M059J (cell line): ENCODE results near the gene LAMA2. TPM values are rescaled to one million over a fixed set of nuclear protein-coding genes. Genes with fewer than 3 reads are reported as not detected.
"Not testable (repeated sequence)": the region's sequence is repeated elsewhere in the genome, so short reads cannot be mapped to it uniquely, and the experiment has no call there.

Experiments
- DNase-seq: peaks from one replicate; pipeline ENCODE4 v3.0.0-alpha.2; 2012; ENCODE audit warnings: low read depth
- total RNA-seq: library from RNA; depleted of rRNA; stranded (reverse); fragments of >200 nt; shearing (Covaris generic); gene quantifications from 2 replicates; pipeline ENCODE4 v1.2.3, GENCODE V29; 2014

LAMA2 gene
- total RNA-seq, 1 experiment from 2014 or later, result 3.8 TPM

DNA sequence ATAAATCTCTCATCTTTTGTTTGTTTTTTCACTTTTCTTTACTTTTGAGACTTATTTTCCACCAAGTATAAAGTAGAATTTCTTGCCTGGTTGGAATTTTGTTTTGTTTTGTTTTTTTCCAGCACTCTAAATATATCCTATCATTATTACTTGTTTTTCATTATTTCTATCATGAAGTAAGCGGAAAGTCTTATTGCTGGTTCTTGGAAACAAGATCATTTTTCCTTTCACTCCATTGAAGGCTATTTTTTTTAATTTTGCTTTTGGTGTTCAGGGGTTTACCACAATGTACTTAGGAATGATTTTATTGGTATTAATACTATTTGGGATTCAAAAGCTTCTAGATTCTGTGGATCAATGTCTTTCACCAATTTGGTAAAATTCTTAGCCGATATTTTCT lies 190.1 kb downstream of the LAMA2 start:
- DNase-seq, result no peak

DNA sequence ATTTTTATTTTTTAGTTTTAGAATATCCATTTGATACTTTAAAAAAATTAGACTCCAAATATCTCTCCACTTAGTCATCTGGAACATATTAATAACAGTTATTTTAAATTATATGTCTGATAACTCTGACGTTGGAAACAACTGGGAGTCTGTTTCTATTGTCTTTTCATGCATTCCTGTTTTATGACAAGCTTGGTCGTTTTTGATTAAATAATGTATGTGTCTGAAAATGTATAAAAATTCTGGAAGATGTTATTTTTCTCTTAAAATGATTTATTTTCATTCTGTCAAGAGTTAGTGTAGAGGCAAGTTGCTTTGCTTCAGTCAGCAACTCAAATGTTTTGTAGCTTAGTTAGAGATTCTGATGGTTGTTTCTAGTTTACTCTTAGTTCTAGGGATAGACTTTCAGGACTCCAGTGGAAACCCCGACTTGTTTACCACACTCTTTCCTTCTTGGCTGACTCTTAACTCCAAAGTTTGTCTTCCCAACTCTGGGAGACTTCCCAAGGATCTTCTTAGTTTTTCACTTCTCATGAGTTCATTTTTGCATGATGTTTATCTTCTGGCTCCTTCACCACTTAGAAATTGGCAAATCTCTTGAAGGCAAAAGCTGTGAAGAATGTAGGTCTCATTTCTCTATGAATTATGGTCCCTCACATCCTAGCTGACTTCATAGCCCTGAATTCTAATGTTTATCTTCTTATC lies 190.9 kb downstream of the LAMA2 start:
- no peak for DNase-seq

DNA sequence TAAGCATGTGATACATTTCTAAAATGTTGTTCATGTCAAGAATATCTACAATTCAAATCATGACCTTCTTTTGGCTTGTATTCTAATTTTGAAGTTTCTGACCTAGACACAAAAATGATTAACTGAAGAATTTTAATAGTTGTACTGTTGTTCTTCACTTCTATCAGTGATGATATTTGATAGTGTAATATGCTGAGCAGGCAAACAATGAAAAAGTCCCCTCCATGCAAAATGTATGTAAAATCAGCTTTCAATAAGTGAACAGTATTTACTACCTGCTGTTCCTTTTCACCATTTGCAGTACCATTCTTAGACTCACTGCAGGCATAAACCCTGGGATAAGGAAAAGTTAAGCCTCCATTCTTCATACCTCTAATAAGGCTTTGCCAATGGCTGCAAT lies 201.5 kb downstream of the LAMA2 start:
- no peak for DNase-seq

DNA sequence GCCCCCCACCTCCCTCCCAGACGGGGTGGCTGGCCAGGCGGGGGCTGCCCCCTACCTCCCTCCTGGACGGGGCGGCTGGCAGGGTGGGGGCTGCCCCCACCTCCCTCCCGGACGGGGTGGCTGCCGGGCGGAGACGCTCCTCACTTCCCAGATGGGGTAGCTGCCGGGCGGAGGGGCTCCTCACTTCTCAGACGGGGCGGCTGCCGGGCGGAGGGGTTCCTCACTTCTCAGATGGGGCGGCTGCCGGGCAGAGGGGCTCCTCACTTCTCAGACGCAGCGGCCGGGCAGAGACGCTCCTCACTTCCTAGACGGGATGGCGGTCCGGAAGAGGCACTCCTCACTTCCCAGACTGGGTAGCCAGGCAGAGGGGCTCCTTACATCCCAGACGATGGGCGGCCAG lies 205.5 kb downstream of the LAMA2 start:
- DNase-seq, result not testable (repeated sequence)

DNA sequence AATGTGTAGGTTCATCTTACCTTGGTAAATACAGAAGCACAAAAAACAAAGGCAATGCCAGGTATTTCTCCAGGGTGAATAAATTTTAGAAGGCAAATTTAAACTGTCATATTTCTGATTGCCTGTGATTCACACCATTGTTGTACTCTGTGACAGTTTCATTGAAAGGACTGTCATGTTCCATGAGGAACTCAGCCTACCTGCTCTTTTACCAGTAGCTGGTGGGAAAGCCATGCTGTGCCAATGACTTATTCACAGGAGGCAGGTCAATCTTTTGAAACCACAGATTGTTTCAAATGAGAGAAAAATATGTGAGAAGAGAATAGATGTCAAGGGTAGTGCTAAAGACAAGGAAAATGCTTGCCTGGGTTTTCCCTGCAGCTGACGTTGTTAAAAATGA lies 206.4 kb downstream of the LAMA2 start:
- DNase-seq, result no peak

DNA sequence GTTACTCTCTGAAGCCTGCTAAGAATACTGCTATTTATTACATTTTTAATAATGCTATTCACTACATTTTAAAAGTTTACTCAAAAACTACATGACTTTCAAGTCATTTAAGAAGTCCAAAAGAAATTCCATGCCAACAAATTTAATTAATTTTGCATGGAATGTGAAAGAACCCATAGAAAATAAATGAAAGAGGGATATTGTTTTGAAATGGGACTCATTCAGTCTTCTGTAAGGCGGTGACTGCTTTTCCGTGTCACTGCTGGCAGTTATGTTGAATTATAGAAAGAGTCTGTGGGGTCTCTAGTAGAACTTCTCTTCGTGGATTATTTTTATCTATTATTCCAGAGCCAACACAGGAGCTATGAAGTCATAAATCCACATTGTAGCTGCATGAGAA lies 211.2 kb downstream of the LAMA2 start:
- DNase-seq, result no peak

DNA sequence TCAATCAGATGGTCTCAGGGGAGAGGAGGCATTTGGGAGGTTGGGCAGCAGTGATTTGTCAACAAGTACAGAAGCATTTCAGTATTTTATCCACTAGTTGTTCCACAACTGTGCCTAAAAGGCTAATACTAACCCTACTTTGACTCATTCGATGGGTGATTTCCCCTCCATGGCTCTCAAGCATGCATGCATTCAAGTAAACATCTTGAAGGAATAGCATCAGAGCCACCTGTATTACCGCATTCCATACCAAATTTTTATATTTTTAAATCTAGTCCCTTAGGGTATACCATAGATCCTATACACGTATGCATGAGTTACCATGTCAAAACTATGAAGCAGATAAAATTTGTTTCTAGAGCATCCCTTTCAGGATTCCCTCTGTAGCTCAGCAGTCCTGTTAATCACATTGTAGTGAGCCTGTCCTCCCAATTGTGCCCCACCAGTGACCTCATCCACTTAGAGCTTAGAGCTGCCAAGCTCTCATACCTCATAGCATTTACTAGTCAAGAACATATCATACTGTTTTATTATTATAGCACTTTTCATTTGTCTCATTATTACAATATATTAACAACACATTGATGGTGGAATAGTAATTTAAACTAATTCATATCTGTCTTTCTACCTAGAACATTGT lies 213.8 kb downstream of the LAMA2 start:
- no peak for DNase-seq

DNA sequence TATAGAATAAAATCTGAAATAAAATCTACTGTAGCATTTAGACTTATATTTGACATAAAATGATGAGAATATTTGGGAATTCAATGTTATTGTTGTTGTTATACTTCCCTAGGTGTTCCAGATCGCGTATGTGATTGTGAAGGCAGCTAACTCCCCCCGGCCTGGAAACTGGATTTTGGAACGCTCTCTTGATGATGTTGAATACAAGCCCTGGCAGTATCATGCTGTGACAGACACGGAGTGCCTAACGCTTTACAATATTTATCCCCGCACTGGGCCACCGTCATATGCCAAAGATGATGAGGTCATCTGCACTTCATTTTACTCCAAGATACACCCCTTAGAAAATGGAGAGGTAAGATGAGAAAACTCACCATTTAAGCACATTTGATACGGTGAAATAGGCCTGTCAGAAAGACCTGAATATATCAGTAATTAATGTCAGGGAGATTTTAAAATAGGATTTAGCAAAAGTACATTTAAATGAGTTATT lies 215.2 kb downstream of the LAMA2 start:
- DNase-seq, result no peak

DNA sequence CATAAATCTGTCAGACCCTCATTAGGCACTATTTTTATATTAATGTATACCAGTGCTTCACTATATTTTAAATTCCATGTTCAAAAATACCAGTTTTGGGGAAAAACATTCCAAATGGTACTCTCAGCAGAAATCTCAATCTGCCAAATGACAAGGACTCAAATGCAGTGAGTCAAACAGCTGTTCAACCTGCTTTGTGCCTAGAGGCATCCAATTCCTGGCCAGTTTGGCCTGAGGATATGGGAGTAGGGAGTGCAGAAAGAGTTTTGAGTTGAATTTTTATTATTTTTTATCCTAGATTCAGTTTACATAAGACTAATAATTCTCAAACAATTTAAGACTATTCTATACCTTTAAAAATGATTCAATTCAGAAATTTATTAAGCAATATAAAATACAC lies 216.8 kb downstream of the LAMA2 start:
- no peak for DNase-seq

DNA sequence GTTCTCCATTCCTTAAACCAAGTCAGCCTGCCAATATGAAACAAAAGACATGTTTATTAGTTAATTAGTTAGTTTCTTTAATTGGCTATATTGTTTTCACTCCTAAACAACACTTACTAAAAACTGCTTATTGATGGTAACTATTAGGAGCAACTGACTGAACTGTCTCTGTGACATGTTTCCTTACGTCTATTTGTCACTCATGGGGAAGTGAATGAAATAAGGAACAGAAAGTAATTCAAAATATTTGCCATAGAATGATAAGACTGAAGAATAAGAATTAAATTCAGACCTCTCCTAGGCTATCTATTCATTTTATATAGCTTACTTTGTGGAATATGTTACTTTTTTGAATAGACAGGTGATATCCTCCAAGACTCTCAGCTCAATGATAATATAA lies 217.2 kb downstream of the LAMA2 start:
- no peak for DNase-seq

DNA sequence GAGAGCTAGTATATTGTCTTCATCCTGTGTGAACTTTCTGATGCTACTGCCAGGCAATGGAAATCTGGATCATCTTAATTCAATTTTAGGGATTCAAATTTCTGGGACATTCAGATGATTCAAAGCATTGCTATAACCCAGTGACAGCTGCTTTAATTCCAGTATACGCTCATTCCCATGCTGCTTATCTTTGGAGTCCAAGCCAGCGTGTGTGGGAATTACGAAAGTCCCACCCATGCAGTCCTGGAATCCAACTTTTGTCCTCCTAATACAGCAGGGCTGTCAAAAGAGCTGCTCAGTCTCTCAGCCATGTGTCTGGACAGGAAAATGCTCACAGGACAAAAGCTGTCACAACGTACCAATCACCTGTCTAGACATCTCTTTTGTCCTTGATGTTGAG lies 219.8 kb downstream of the LAMA2 start:
- DNase-seq, result no peak

DNA sequence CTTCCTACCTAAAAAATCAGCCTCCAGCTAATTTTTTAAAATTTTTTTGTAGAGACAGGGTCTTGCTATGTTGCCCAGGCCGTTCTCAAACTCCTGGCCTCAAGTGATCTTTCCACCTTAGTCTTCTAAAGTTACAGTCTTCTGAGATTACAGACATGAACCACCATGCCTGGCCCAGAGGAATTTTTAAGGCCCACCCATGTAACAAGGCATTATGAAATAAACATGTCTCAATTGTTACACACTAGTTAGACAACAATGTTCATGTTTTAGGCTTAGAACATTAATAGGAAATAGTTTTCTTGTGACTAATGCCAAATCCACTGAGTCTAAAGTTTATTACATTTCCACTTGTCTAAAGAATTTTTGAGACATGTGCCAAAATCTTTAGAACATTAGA lies 221.2 kb downstream of the LAMA2 start:
- DNase-seq, result peak; percentile 71

DNA sequence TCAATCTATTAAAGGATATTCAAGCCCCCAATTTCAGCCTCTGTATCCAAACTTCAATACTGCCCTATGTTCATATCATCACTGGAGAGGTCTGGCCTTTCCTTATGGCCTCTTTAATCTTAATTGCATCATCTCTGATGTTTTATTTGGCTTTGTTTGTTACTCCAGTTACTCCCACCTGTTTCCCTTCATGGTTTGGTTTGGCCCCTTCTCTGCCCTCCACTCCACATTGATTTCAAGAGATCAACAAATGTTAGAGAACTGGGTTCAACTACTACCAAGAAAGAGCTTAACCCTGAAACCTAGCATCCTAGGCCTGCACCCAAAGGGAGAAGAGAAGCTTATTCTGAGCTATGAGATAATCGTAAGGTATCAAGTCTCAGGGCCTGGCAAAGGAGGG lies 221.6 kb downstream of the LAMA2 start:
- no peak for DNase-seq

DNA sequence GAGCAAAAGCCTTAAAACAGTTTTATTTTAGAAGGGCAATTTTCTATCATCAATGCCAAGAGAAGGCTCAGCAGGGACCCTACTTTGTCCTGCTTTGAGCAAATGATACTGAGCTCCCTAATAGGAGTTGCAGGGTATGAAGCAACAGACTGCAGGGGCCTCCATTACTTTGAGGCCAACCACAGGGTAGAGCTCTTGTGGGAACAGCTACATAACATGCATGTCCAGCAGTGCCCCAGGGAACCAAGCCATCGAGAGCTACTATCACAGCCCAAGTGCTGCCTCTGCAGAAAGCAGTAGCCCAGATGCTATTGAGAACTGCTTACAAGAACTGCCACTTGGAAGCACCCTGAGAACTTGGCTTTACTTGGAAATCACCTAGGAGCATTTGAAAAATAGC lies 222.1 kb downstream of the LAMA2 start:
- DNase-seq, result peak; percentile 49

DNA sequence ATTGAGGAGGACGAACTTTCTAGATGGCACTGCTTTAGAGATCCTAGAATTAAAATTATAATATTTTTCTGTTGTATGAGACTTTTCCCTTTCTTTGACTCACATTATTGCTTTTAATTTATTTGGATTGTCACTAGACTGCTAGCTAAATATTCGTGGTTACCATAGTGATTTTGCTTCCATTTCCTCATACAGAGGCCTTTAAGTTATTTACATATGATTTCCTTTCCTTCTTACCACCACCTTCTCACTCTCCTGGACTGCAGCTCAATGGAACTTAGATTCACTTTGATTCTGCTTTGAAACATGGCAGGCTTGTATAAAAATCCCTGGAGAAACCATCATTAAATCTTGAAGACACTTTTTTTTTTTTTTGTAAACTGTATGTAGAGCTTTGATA lies 222.9 kb downstream of the LAMA2 start:
- peak; percentile 5 for DNase-seq

DNA sequence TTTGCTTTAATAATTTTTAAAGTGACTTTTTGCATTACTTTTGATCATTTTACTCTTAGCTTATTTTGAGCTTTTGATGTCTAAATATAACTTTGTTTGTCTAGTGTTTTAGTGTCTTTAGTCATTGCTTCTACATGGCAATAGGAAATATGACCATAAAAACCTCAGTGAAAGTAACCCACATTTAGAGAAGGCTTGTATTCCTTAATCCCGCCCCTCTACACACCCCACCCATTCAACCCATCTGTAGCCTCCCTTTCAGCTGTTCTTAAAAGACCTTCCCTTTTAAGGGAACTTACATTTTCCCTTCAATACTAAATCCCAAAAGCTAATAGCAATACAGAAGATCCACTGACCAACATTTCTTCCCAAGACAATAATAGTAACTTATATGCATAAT lies 225.4 kb downstream of the LAMA2 start:
- DNase-seq, result no peak

DNA sequence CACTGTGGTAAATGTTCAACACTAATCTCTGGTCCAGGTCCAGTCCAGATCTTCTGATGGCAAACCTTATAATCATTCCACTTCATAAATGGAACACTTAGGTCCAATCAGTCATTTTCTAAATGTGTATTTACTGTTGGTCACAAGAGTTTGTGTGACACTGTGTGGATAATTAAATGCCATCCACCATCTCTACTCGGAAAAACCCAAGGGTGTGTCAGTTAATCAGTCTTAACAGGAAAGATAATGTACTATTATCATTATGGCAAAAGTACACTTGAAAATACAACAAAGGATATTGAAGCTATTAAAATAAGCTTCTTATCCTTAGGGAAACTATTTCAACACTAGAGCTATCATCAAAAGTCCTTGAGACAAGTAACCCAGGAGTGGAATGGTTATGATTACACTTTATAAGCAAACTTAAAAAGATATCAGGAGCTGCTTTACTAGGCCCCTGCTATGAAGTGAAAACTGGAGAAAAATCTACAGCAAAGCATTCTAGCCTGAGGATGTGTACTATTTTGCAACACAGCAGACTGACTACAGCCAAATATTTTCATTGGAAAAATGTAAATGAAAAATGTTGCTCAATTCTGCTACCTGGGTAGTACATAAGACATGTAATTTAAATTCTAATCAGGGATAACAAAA lies 227.9 kb downstream of the LAMA2 start:
- DNase-seq, result no peak

DNA sequence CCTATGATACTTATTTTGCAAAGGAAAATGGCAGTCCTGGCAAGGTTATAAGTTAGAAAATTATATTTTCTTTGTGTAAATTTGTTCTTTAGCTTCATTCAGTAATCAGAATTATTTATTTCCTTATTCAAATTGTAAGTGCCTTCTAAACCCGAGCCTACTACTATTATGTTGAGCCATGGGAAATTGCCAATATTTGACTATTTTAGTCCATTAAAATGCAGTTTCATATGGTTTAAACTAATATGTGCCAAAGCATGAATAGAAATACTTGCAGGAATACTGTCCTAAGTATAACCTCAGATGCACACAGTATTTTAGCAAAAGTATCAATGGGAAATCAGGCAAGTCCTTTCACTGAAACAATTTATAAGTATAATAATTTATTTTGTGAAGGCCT lies 228.4 kb downstream of the LAMA2 start:
- no peak for DNase-seq

DNA sequence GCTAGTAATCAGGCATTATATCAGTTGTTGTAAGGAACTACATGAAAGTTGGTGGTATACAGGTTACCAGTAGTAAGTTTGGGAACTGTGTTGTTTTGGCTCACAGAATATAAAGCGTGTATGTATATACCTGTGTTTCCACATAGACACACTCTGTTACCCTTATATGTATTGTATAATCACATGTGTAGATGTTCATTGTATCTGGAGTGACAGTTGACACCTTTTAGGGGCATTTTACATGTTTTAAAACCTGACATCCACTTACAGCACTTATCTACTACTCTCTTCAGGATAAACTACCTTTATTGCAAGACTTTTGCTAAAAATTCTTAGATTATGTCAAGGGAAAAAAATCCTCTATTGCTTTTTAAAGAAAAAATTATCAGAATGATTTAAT lies 228.9 kb downstream of the LAMA2 start:
- no peak for DNase-seq

DNA sequence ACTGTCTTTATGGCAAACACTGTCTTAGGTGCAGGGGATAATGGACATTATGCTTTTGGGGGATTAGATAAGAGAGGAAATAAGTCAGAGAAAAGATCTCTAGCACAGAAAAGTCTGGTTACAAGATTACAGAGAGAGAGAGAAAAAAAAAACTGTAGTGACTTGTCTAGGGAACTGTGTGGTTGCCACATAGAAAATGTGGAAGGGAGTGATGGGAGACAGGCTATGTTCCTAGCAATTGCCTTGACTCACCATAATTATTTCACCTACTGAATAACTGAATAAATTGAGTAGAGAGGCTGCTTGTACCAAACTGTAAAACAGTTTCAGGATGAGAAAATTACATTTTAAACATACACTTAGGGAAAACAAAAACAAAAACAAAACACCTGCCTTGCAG lies 229.7 kb downstream of the LAMA2 start:
- DNase-seq, result no peak

DNA sequence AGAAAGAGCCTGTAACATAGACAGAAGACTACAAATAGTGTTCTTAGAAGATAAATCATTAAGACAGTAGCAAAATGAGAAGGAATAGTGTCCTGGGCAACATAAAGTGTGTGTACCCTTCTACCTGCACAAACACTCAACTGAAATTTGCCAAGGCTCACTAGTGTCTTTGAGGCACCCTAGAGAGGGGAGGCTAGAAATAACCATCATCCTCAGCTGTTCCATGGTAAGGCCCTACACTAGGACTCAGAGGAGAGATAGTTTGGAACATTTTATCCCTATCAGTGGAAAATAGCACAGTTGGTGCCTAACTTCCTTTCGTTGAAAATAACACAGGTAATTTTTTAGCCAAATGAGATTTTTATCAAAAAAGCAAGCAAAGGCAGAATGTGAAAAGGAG lies 230.7 kb downstream of the LAMA2 start:
- no peak for DNase-seq

DNA sequence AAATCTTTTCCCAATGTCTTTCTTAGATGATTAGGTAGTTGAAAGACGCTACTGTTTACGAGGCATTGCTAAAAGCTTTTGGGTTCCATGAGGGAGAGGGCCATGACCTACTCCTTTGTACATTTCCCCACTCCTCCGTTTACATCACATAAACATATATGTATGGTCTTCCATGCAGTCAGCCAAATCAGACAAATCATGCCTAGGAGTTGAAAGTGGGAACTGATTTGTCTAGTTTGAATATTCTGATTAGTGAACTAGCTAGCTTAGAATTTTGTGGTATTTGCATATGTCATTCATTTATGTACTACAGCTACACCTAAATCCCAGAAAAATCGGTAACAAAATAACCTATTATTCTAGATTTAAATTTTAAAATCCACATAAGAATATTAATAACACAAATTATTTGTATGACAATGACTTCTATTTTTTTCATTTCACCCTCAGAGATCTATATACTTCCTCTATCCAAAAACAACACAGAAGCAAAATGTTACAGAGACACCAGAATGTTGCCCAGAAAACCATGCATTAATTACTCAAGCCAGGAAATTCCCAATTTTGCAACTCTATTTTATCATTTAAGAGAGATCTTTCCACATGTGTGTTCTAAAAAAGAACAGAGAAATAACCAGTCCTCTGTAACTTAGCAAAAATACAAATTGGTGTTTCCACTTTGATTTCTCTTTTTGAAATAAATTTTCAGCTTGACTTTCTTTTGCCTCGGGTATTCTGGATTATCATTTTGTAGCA lies 231.9 kb downstream of the LAMA2 start:
- no peak for DNase-seq
